ENCODE data around the gene GJA4. TPM values are rescaled to one million over a fixed set of nuclear protein-coding genes. Genes with fewer than 3 reads are reported as not detected.

Gene GJA4
- total RNA-seq, 4 donors from 2014 or later = 2.9 to 30.8 (median 12.8) TPM

DNA sequence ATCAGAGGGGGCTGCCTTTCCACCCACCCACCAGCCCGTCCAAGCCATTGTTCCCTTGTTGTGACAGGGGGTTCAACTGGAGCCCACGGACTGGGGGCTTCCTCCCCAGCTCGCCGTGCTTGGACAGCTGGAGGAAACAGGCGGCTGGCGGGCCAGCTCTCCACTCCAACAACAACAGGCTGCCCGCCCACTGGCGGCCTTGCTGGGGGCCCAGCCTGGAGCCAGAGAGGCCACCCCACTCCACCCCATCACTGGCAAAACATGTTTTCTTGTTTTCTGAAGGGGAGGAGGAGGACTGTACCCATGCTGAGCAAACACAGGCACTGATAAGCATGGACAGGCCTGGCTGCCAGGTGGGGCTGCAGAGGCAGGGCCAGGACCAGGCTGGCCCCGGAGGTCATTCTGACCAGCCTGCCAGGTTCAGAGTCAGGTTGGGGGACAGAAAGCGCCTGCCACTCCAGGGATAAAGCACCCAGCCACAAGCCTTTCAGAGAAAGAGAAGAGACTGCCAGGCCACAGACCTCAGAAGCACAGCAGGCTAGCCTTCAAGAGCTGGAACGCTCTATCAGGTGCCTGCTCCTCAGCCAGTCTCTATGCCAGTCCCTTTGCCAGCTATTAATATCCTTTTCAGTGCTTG is 32.8 kb downstream of the GJA4 start:
- TF ChIP-seq CTCF (IDR thresholded peaks at IDR 0.05) (no peak), POLR2A (IDR thresholded peaks at IDR 0.05) (no peak)
- WGBS, 2 donors = 73 to 75% methylated on average over 9 to 11 of the region's 11 CpGs
- no peak overlapping the region for H3K4me3 ChIP-seq (ENCODE audit: low read depth, poor library complexity, severe bottlenecking)
- intact Hi-C loops (cut with DNase I; ENCODE audit: low total_unique reads) = no loop called here
- DNase-seq (ENCODE audit: low spot score in 2 of 2) = no peak

DNA sequence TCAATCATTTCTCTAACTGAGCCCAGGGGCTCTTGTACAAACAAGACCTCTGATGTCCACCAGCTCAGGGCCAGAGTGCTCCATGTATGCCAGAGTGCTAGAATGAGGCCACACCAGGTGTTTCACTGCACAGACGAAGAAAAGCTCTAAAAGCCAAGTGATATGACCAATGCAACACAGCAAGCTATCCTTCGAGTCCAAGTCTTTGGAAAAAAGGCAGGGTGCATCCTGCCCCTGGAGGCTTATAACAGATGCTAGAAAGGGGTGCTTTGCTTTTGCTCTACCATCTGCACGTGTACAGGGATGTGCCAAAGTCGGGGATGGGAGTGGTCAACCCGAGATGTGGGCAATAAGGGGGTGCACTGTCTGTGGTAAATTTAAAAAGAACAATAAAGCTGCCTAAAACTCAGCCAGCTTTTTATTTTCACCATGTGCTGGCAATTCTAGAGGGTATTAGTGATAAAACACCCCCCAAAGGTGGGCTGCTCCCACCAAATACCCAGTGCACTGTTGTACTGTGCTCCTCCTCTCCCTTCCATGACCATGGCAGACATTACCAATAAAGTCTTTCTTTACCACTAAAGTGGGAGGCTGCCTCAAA is 34.6 kb downstream of the GJA4 start:
- DNase-seq (ENCODE audit: low spot score in 2 of 2) = no peak
- no peak overlapping the region for H3K4me3 ChIP-seq (ENCODE audit: low read depth, poor library complexity, severe bottlenecking)
- TF ChIP-seq CTCF (IDR thresholded peaks at IDR 0.05) = no peak
- no peak for TF ChIP-seq POLR2A (IDR thresholded peaks at IDR 0.05)
- intact Hi-C loops (cut with DNase I; ENCODE audit: low total_unique reads) = no loop called here
- 78 to 83% methylated on average over 5 of the region's 5 CpGs for WGBS, 2 donors

DNA sequence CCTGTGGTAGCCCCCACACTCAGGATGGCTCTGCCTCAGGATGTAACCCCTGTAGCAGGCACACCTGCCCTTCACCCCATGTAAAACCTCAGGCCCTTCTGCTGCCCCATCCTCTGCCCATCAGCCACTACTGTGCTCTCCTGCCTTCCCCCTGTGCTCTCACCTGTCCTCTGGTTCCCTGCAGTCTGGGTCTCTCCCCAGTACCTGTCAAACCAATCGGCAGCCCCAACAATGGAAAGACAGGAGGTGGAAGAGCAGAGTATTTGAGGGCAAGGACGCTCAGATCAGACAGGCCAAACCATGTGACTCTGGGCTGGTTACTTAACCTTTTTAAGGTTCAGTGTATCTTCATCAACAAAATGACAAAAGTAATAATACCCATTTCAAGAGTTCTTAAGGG is 35.8 kb downstream of the GJA4 start:
- no peak for DNase-seq (ENCODE audit: low spot score in 2 of 2)
- TF ChIP-seq CTCF (IDR thresholded peaks at IDR 0.05) (no peak), POLR2A (IDR thresholded peaks at IDR 0.05) (no peak)
- intact Hi-C loops (cut with DNase I; ENCODE audit: low total_unique reads) = no loop called here
- 71 to 84% methylated on average over 2 of the region's 2 CpGs for WGBS, 2 donors
- no peak overlapping the region for H3K4me3 ChIP-seq (ENCODE audit: low read depth, poor library complexity, severe bottlenecking)

- WGBS, 2 donors = 76 to 89% methylated on average over 3 of the region's 3 CpGs
- intact Hi-C loops (cut with DNase I; ENCODE audit: low total_unique reads) = no loop called here
Measured at GRCh38 chr1:34829250-34829649, 36.5 kb downstream of the GJA4 start.

GRCh38 chr1:34831721-34832246 is 39.0 kb downstream of the GJA4 start:
- intact Hi-C loops (cut with DNase I; ENCODE audit: low total_unique reads) = no loop called here

More at GRCh38 chr1:34829250-34829649, 36.5 kb downstream of the GJA4 start:
- no peak for DNase-seq (ENCODE audit: low spot score in 2 of 2)
- no peak overlapping the region for H3K4me3 ChIP-seq (ENCODE audit: low read depth, poor library complexity, severe bottlenecking)
- TF ChIP-seq POLR2A (IDR thresholded peaks at IDR 0.05) (no peak), CTCF (IDR thresholded peaks at IDR 0.05) (no peak)

More at GRCh38 chr1:34831721-34832246, 39.0 kb downstream of the GJA4 start:
- DNase-seq (ENCODE audit: low spot score in 2 of 2) = peak in 1 of 2 donors; percentile 75
- 83 to 88% methylated on average over 6 of the region's 6 CpGs for WGBS, 2 donors
- TF ChIP-seq CTCF (IDR thresholded peaks at IDR 0.05) (no peak), POLR2A (IDR thresholded peaks at IDR 0.05) (no peak)
- H3K4me3 ChIP-seq (ENCODE audit: low read depth, poor library complexity, severe bottlenecking) = no peak overlapping the region
